HepG2 (cell line): Measurements from ENCODE around the gene SMARCAD1. TPM values are rescaled to one million over a fixed set of nuclear protein-coding genes. Genes with fewer than 3 reads are reported as not detected.

Source experiments
- CENPX ChIP-seq: sonication (generic); formaldehyde crosslinking; IDR thresholded peaks from 2 replicates; pipeline ENCODE4 v1.9.0; 2021; ENCODE audit warnings: mild to moderate bottlenecking, missing genetic modification reagents, moderate library complexity
- ESRRA ChIP-seq: sonication (generic); formaldehyde crosslinking; IDR thresholded peaks from 2 replicates; pipeline ENCODE4 v1.5.1; 2020; ENCODE audit warnings: mild to moderate bottlenecking, low read depth, missing genetic modification reagents
- FOSL1 ChIP-seq: sonication (generic); formaldehyde crosslinking; IDR thresholded peaks from 2 replicates; pipeline ENCODE4 v1.9.0; 2021; ENCODE audit warnings: missing genetic modification reagents, borderline replicate concordance
- FOXA3 ChIP-seq: IDR thresholded peaks from 2 replicates; pipeline ENCODE4 v1.6.1; 2016; ENCODE audit warnings: missing genetic modification reagents, missing compliant biosample characterization
- IRF9 ChIP-seq: sonication (generic); formaldehyde crosslinking; IDR thresholded peaks from 2 replicates; pipeline ENCODE4 v1.8.0; 2022; ENCODE audit warnings: missing genetic modification reagents, mild to moderate bottlenecking, borderline replicate concordance
- MAF1 ChIP-seq: sonication (generic); formaldehyde crosslinking; IDR thresholded peaks from 2 replicates; pipeline ENCODE4 v1.5.0; 2020; ENCODE audit warnings: missing genetic modification reagents, borderline replicate concordance
- MAZ ChIP-seq, 2 experiments: sonication (generic) in 1 of 2; formaldehyde crosslinking in 1 of 2; IDR thresholded peaks; 2 replicates each; pipeline versions ENCODE4 v1.5.0 to v1.6.1; 2012 to 2020; ENCODE audit warnings: low read depth in 2 of 2, mild to moderate bottlenecking in 2 of 2, borderline replicate concordance in 1 of 2, improper control_type of control experiment in 1 of 2, low read length in 1 of 2, missing genetic modification reagents in 1 of 2, moderate library complexity in 1 of 2
- NR3C1 ChIP-seq: sonication (generic); formaldehyde crosslinking; IDR thresholded peaks from 2 replicates; pipeline ENCODE4 v1.4.0; 2020; ENCODE audit warnings: missing genetic modification reagents
- SIN3B ChIP-seq: fragments of 150-350 bp; IDR thresholded peaks from 2 replicates; pipeline ENCODE4 v1.6.1; 2014; ENCODE audit warnings: low read length
- SIX4 ChIP-seq: sonication (generic); formaldehyde crosslinking; IDR thresholded peaks from 2 replicates; pipeline ENCODE4 v1.4.0; 2020; ENCODE audit warnings: missing genetic modification reagents
- SKIL ChIP-seq: sonication (generic); formaldehyde crosslinking; IDR thresholded peaks from 2 replicates; pipeline ENCODE4 v1.8.0; 2022; ENCODE audit warnings: missing genetic modification reagents, mild to moderate bottlenecking, moderate library complexity, borderline replicate concordance
- SOX6 ChIP-seq, 2 experiments: fragments of 450-650 bp in 1 of 2; sonication (generic) in 1 of 2; formaldehyde crosslinking in 1 of 2; IDR thresholded peaks; 2 replicates each; pipeline versions ENCODE4 v1.4.0 to v1.6.1; 2017 to 2020; ENCODE audit warnings: antibody characterized with exemption in 1 of 2, mild to moderate bottlenecking in 1 of 2, missing genetic modification reagents in 1 of 2
- TERF1 ChIP-seq: sonication (generic); formaldehyde crosslinking; IDR thresholded peaks from 2 replicates; pipeline ENCODE4 v1.8.0; 2022; ENCODE audit warnings: mild to moderate bottlenecking, missing genetic modification reagents, moderate library complexity
- ZFP41 ChIP-seq: sonication (generic); formaldehyde crosslinking; IDR thresholded peaks from 2 replicates; pipeline ENCODE4 v1.4.0; 2020; ENCODE audit warnings: mild to moderate bottlenecking, missing genetic modification reagents, borderline replicate concordance
- ZMYM2 ChIP-seq: sonication (generic); formaldehyde crosslinking; IDR thresholded peaks from 2 replicates; pipeline ENCODE4 v1.8.0; 2022; ENCODE audit warnings: mild to moderate bottlenecking, missing genetic modification reagents
- ZNF337 ChIP-seq: sonication (generic); formaldehyde crosslinking; IDR thresholded peaks from 2 replicates; pipeline ENCODE4 v1.5.1; 2020; ENCODE audit warnings: missing genetic modification reagents, low read depth, mild to moderate bottlenecking, borderline replicate concordance
- ZNF34 ChIP-seq: sonication (generic); formaldehyde crosslinking; IDR thresholded peaks from 2 replicates; pipeline ENCODE4 v1.4.0; 2020; ENCODE audit warnings: mild to moderate bottlenecking, missing genetic modification reagents, borderline replicate concordance
- ZNF569 ChIP-seq: sonication (generic); formaldehyde crosslinking; IDR thresholded peaks from 2 replicates; pipeline ENCODE4 v1.5.0; 2020; ENCODE audit warnings: mild to moderate bottlenecking, missing genetic modification reagents, moderate library complexity, borderline replicate concordance
- ZNF574 ChIP-seq: sonication (generic); formaldehyde crosslinking; IDR thresholded peaks from 2 replicates; pipeline ENCODE4 v1.4.0; 2020; ENCODE audit warnings: missing genetic modification reagents
- ZNF703 ChIP-seq: sonication (generic); formaldehyde crosslinking; IDR thresholded peaks from 2 replicates; pipeline ENCODE4 v1.5.1; 2020; ENCODE audit warnings: missing genetic modification reagents, mild to moderate bottlenecking, moderate library complexity, borderline replicate concordance
- ZNF720 ChIP-seq: sonication (generic); formaldehyde crosslinking; IDR thresholded peaks from 2 replicates; pipeline ENCODE4 v1.4.0; 2020; ENCODE audit warnings: missing genetic modification reagents
- polyA plus RNA-seq, 8 experiments: library from polyadenylated mRNA; depleted of rRNA in 3 of 8; stranded (reverse) in 7 of 8; unstranded in 1 of 8; fragments of >200 nt; fragmentation: Illumina TruSeq in 4 of 8; extraction: Trizol in 4 of 8; gene quantifications; 2 replicates each; pipeline versions ENCODE4 v1.2.1 to v1.2.3, GENCODE V29; 2011 to 2016; ENCODE audit warnings: low read depth in 4 of 8, missing spikeins in 1 of 8, mixed read lengths in 1 of 8; ENCODE audit not compliant: insufficient read depth in 1 of 8
- total RNA-seq, 5 experiments: library from RNA; depleted of rRNA; stranded (reverse); fragments of >200 nt; fragmentation: Illumina TruSeq; extraction: Trizol; gene quantifications; 2 replicates each; pipeline ENCODE4 v1.2.3, GENCODE V29; 2016; ENCODE audit warnings: low read depth in 1 of 5

SMARCAD1 gene
- total and polyA plus RNA-seq, 2 of the 13 experiments (the other 11 are each of a cell fraction or from before 2014, with no cell fraction given), result 18.2 to 35.9 TPM

- TF ChIP-seq ESRRA (CRISPR knock-in tag) (peak; percentile 38; the same call in 1 of the 2 replicates), MAZ (IDR thresholded peaks at IDR 0.05; ENCODE audit: borderline replicate concordance, low read depth, low read length) (no peak), MAZ (CRISPR knock-in tag; IDR thresholded peaks at IDR 0.05; ENCODE audit: low read depth) (peak; percentile 34; the same call in 1 of the 2 replicates), SOX6 (IDR thresholded peaks at IDR 0.05) (no peak), SOX6 (CRISPR knock-in tag; IDR thresholded peaks at IDR 0.05) (peak; percentile 75), ZNF574 (CRISPR knock-in tag) (peak; percentile 84), SIX4 (0 out of 2 replicates have a peak, but pooled peaks have one; percentile 16), SIN3B (peak; percentile 67; the same call in 1 of the 2 replicates), ZNF569 (CRISPR knock-in tag) (peak; percentile 88; the same call in 1 of the 2 replicates), MAF1 (CRISPR knock-in tag) (no peak), ZFP41 (CRISPR knock-in tag) (no peak), ZMYM2 (no peak), IRF9 (CRISPR knock-in tag) (peak; percentile 39; the same call in 1 of the 2 replicates), ZNF337 (CRISPR knock-in tag) (no peak), CENPX (CRISPR knock-in tag) (no peak), ZNF34 (CRISPR knock-in tag) (no peak), ZNF720 (CRISPR knock-in tag) (no peak), ZNF703 (peak; percentile 82), FOXA3 (CRISPR knock-in tag) (0 out of 2 replicates have a peak, but pooled peaks have one; percentile 32), NR3C1 (CRISPR knock-in tag) (no peak), FOSL1 (CRISPR knock-in tag) (no peak), TERF1 (CRISPR knock-in tag) (no peak), SKIL (CRISPR knock-in tag) (peak; percentile 43; the same call in 1 of the 2 replicates)
Measured at GRCh38 chr4:94207469-94208224, at the start of gene SMARCAD1 (continued).
